Left kidney (tissue), 2 donors: ENCODE data around the gene EXOSC5. TPM values are rescaled to one million over a fixed set of nuclear protein-coding genes. Genes with fewer than 3 reads are reported as not detected.
"Not testable (repeated sequence)": the region's sequence is repeated elsewhere in the genome, so short reads cannot be mapped to it uniquely, and the experiment has no call there.

Source experiments
- DNase-seq: peaks from one replicate; pipeline ENCODE4 v3.0.0-alpha.2; 2013
- polyA plus RNA-seq: library from polyadenylated mRNA; unstranded; fragments of 120-200 nt; gene quantifications from one replicate; pipeline ENCODE4 v1.2.1, GENCODE V29; 2013; ENCODE audit not compliant: insufficient read length

EXOSC5 gene
- polyA plus RNA-seq, 1 donor: 13.9 TPM

DNA sequence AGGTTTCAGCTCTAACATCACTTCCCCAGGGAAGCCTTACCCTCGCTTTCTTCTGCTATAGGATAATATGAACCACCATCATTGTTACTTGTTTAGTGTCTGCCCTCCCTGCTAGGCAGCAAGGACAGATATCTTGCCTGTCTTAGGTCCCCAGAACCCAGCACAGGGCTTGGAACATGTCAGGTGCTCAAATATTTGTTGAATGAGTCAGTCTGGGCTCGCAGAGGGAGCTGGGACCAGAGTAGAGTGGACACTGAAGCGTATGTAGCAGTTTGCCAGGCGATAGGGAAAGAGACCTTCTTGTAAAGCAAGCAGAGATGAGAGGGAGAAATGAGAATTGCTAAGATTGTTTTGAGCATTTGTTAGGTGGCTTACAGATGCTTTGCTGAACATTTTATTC, 12.1 kb upstream of the EXOSC5 start:
- no peak for DNase-seq

DNA sequence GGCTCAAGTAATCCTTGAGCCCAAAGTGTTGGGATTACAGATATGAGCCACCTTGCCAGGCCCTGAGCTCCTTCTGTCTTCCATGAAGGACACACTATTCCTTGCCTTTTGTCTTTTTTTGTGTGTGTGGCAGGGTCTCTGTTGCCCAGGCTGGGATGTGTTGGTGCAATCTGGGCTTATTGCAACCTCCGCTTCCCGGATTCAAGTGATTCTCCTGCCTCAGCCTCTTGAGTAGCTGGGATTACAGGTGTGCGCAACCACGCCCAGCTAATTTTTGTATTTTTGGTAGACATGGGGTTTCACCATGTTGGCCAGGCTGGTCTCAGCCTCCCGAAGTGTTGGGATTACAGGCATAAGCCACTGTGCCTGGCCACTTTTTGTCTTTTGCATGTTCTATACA, 11.7 kb upstream of the EXOSC5 start:
- DNase-seq: not testable (repeated sequence)

GRCh38 chr19:41408256-41408655, 11.1 kb upstream of the EXOSC5 start:
- DNase-seq: no peak

DNA sequence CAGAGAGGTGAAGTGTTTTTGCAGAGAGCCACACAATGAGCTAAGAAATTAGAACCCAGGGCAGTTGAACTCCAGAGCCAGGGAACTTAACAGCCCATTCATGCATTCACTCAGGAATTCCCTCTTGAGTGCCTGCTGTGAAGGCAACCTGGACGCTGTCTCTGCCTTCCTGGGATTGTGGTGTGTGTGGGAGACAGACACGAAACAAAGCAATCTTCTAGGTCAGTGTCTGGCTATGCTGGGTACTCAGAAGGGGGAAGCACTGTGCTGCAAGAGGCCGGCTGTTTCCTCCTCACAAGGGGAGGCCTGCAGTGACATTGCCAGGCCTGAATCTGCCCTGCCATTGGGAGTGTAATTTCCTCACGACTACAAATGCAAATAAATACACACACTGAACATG, 10.1 kb upstream of the EXOSC5 start:
- DNase-seq: no peak

GRCh38 chr19:41405776-41406175, 8.6 kb upstream of the EXOSC5 start:
- no peak for DNase-seq

GRCh38 chr19:41403181-41403970, 6.2 kb upstream of the EXOSC5 start:
- peak; percentile 4 for DNase-seq

GRCh38 chr19:41402010-41402409, 4.9 kb upstream of the EXOSC5 start:
- no peak for DNase-seq

GRCh38 chr19:41401483-41401882, 4.3 kb upstream of the EXOSC5 start:
- DNase-seq: no peak

DNA sequence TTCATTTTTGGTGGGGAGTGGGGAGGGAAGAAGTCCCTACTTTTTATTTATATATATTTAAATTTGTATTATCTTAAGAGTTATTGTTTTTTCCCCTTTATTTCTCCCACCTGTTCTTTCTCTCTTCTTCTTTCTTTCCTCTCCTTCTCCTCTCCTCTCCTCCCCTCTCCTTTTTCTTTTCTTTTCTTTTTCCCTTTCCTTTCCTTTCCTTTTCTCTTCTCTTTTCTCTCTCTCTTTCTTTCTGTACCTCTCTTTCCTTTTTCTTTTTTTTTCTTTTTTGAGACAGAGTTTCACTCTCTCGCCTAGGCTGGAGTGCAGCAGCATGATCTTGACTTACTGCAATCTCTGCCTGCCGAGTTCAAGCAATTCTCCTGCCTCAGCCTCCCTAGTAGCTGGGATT, 2.4 kb upstream of the EXOSC5 start:
- DNase-seq: no peak

DNA sequence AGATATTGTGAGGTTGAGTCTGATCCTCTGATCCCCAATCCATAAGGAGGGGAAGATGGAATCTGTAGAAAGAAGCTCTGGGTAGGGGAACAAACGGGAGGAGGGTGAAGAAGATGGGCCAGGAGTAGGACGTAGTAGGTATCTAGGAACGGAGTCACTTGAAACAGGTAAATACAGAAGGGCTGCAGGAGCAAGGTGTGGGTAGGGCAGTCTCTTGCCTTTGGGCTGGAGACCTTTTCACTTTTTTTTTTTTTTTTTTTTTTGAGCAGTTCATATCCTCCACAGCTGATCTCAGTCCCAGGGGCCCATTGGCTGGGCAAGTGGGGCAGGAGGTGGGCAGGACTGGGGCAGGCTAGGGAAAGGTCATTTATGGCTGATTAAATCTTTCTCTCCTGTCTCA, 1.9 kb upstream of the EXOSC5 start:
- DNase-seq: no peak

GRCh38 chr19:41398598-41398997, 1.4 kb upstream of the EXOSC5 start:
- DNase-seq: no peak

DNA sequence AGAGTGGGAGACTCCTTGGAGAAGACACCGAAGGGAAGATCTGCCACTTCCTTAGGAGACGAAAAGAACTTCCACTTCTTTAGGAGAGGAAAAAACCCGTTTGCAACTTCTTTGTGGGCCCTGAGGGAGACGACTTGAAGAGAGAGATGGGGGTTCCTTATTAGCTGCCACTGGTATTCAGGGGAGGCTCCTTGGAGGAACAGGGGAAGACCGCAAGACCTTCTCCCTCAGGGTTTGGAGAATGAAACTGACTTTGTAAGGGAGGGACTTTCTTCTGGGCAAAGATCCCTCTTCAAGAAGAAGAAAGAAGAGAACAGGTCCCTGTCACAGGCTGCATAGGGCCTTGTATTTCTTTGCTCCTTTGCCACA, 875 bp upstream of the EXOSC5 start:
- no peak for DNase-seq

GRCh38 chr19:41395355-41395754, 1.8 kb downstream of the EXOSC5 start:
- no peak for DNase-seq

DNA sequence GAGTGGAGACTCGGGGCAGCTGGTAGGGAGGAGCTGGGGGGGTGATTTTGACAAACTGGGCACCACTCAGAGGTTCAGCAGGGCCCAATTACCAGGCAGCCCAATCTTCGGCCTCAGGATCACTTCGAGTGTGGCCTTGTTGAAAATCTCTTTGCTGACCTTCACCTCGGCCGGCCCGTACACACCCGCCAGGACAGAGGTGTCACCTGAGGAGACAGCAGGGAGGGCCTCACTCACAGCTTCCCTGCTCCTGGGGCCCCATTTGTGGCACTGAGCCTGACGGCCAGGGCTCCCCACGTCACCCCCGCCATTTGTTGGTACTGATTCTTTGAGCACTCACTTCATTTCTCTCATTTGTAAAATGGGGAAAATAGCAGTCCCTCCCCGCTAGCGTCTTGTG, 4.4 kb downstream of the EXOSC5 start:
- DNase-seq: no peak

DNA sequence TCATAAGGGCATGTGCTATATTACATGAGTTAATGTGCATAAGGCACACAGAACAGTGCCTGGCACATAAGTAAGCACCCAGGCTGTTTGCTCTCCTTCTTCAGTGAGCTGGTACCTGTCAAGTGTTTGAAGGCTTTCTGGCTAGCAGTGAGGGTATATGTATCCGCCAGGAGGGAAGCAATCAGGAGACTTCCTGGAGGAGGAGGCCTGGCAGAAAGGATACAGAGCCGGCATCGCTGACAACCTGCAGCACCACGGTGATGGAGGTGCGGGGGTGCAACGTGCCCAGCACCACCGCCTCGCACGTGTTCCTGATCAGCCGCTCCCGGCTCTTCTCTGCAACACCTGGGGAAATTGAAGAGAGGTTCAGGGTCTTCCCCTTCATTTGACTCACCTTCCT, 5.5 kb downstream of the EXOSC5 start:
- DNase-seq: no peak

- DNase-seq: no peak
Measured at GRCh38 chr19:41386442-41386841, 10.7 kb downstream of the EXOSC5 start.

DNA sequence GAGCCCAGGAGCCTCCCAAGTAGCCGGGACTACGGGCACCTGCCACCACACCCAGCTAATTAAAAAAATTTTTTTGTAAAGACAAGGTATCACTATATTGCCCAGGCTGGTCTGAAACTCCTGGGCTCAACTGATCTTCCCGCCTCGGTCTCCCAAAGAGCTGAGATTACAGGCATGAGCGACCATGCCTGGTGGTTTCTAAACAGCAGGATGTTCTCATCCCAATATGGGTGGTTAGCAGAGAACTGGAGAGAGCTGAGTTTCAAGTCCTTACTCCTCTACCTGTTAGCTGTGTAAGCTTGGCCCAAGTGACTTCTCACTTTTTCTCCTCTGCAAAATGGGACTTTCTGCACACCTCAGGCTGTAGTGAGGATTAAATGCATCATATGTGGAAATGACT, 12.8 kb downstream of the EXOSC5 start:
- DNase-seq: no peak

DNA sequence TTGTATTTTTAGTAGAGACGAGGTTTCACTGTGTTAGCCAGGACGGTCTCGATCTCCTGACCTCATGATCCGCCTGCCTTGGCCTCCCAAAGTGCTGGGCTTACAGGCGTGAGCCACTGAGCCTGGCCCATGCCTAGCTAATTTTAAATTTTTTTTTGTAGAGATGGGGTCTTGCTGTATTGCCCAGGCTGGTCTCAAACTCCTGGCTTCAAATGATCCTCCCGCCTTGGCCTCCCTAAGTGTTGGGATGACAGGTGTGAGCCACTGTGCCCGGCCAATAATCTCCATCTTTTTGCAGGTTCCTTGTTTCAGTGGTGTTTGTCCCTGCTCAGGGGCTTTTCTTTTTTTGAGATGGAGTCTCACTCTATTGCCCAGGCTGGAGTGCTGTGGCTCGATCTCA, 15.6 kb downstream of the EXOSC5 start:
- DNase-seq: not testable (repeated sequence)

DNA sequence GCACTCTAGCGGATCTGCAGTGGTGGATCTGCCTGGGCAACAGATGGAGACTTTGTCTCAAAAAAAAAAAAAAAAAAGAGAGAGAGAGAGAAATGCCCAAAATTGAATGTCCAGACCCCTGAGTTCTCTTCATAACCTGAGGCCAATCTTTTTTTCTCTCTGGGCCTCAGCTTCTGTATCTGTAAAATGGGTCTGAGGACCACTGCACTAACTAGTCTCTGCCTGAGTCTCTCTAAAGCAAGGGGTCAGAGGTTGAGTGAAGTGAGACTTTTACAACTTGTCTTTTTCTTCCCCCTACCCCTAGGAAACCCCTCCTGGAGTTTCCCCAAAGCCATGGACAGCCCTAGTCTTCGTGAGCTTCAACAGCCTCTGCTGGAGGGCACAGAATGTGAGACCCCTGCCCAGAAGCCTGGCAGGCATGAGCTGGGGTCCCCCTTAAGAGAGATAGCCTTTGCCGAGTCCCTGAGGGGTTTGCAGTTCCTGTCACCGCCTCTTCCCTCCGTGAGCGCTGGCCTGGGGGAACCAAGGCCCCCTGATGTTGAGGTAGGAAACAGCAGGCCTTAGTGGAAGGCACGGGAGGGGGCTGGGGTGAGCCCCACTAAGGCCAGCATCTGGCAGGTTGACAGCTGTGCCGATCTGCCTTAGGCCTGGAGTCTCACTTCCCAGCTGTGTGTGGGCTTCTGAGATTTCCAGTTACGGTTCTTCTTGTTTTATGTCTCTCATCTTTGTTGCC, 19.0 kb downstream of the EXOSC5 start:
- DNase-seq: no peak

DNA sequence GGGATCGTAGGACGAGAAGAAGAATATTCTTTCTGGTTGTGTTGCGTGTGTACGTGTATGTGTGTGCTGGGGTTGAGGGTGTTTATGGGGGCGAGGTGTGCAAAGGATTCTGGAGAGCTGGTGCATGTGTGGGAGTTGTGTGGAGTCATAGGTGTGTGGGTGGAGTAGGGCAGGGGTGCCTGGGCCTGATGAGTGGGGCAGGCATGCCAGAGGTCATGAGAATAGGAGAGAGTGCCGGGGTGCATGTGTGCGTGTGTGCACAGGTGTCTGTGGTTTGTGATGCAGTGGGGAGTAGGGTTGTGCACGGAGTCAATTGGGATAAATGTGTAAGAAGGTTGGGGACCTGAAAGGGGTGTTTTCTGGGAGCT, 20.2 kb downstream of the EXOSC5 start:
- no peak for DNase-seq

- peak; percentile 54 for DNase-seq
Measured at GRCh38 chr19:41376241-41376997, 20.7 kb downstream of the EXOSC5 start, which contains the start of gene TMEM91. TSS of gene TMEM91 (plus strand) at chr19:41376533. CDS start at chr19:41378310, 1,777 bp downstream.

GRCh38 chr19:41373993-41374392, 23.2 kb downstream of the EXOSC5 start:
- DNase-seq: no peak

GRCh38 chr19:41372501-41372900, 24.7 kb downstream of the EXOSC5 start:
- DNase-seq: no peak
